Measurements from ENCODE around the gene ACTG1. TPM values are rescaled to one million over a fixed set of nuclear protein-coding genes. Genes with fewer than 3 reads are reported as not detected.

The ACTG1 gene
- total and polyA plus RNA-seq, 12 donors = 290 to 1,180 (median 345) TPM

GRCh38 chr17:81484195-81484979 is 28.2 kb downstream of the ACTG1 start:
- peaks cover 23 to 78% (median 61%) of the 10 kb centered on the region in 9 donors for H3K4me1 ChIP-seq
- 5% methylated on average over 60 of the region's 60 CpGs for WGBS, 2 donors
- DNase-seq = peak; percentile 88 to 90
- H3K9me3 ChIP-seq = no peaks in the 10 kb centered on the region
- peak; percentile 48 to 76 (median 64) for ATAC-seq
- intact Hi-C loops (cut with DNase I) = loop anchor here (1.0 to 10.0 kb wide), 15 partner anchors 62 to 340 kb away; partner anchors contain the start of gene SLC38A10 (in 3 of the 10)
- peak in 8 of 9 donors; percentile 95 to 100 (median 99) for TF ChIP-seq CTCF (IDR thresholded peaks at IDR 0.05)
- peak overlapping the region in 5 of 10 donors; percentile 38 to 59 (median 52) for H3K27ac ChIP-seq
- no peaks in the 10 kb centered on the region for H3K36me3 ChIP-seq
- peaks cover 0 to 40% (median 0%) of the 10 kb centered on the region in 7 donors for H3K27me3 ChIP-seq
- H3K4me3 ChIP-seq = peak overlapping the region in 9 of 10 donors; percentile 33 to 59 (median 54)

GRCh38 chr17:81483862-81484194 is 28.8 kb downstream of the ACTG1 start:
- H3K9me3 ChIP-seq = no peaks in the 10 kb centered on the region

GRCh38 chr17:81483085-81483861 is 29.3 kb downstream of the ACTG1 start:
- ATAC-seq (peak; percentile 4 to 70 (median 28)), DNase-seq (peak; percentile 68 to 80)
- Histone ChIP-seq H3K27me3 (peaks cover 0 to 40% (median 0%) of the 10 kb centered on the region in 7 donors), H3K27ac (peak overlapping the region in 9 of 10 donors; percentile 37 to 60 (median 48)), H3K4me3 (peak overlapping the region in 9 of 10 donors; percentile 33 to 59 (median 54)), H3K36me3 (no peaks in the 10 kb centered on the region), H3K9me3 (no peaks in the 10 kb centered on the region), H3K4me1 (peaks cover 21 to 70% (median 50%) of the 10 kb centered on the region in 9 donors)
- intact Hi-C loops (cut with DNase I) = loop anchor here (2.0 to 10.0 kb wide), 12 partner anchors 61 to 338 kb away; partner anchors contain the start of genes SLC38A10 (in 3 of the 10) and BAHCC1 (in 1 of the 10)
- TF ChIP-seq CTCF (IDR thresholded peaks at IDR 0.05) = no peak
- WGBS, 2 donors = 48 to 54% methylated on average over 29 of the region's 29 CpGs

More at GRCh38 chr17:81483862-81484194, 28.8 kb downstream of the ACTG1 start:
- H3K27ac ChIP-seq = peak overlapping the region in 8 of 10 donors; percentile 37 to 60 (median 50)
- peaks cover 0 to 40% (median 0%) of the 10 kb centered on the region in 7 donors for H3K27me3 ChIP-seq
- peak in 4 of 8 donors; percentile 0 to 3 (median 0) for ATAC-seq
- DNase-seq = no peak
- WGBS, 2 donors = 8 to 12% methylated on average over 32 of the region's 32 CpGs
- no peak for TF ChIP-seq CTCF (IDR thresholded peaks at IDR 0.05)
- peaks cover 23 to 75% (median 56%) of the 10 kb centered on the region in 9 donors for H3K4me1 ChIP-seq
- peak overlapping the region in 9 of 10 donors; percentile 33 to 59 (median 54) for H3K4me3 ChIP-seq
- no peaks in the 10 kb centered on the region for H3K36me3 ChIP-seq
- intact Hi-C loops (cut with DNase I) = loop anchor here (1.0 to 10.0 kb wide), 17 partner anchors 62 to 339 kb away; partner anchors contain the start of genes SLC38A10 (in 3 of the 10) and BAHCC1 (in 1 of the 10)

GRCh38 chr17:81482673-81483072 is 29.9 kb downstream of the ACTG1 start:
- Histone ChIP-seq H3K27ac (peak overlapping the region in 9 of 10 donors; percentile 31 to 60 (median 48)), H3K4me3 (no peak overlapping the region), H3K4me1 (peaks cover 21 to 69% (median 48%) of the 10 kb centered on the region in 9 donors), H3K27me3 (peaks cover 0 to 40% (median 0%) of the 10 kb centered on the region in 7 donors), H3K36me3 (no peaks in the 10 kb centered on the region), H3K9me3 (no peaks in the 10 kb centered on the region)
- no peak for TF ChIP-seq CTCF (IDR thresholded peaks at IDR 0.05)
- ATAC-seq (no peak), DNase-seq (no peak)
- intact Hi-C loops (cut with DNase I) = loop anchor here (2.0 to 10.0 kb wide), 12 partner anchors 60 to 338 kb away; partner anchors contain the start of genes SLC38A10 (in 3 of the 10) and BAHCC1 (in 1 of the 10)
- WGBS, 2 donors = 69 to 79% methylated on average over 11 of the region's 11 CpGs

Data from heart right ventricle (tissue), 16 donors.